NCI-H128 (cell line): ENCODE measurements around the gene DEFB112.

ENCODE experiments used
- DNase-seq: peaks from one replicate; lab custom pipeline; 2025; ENCODE audit not compliant: unreplicated experiment; lab: John Stamatoyannopoulos, UW

DEFB112 gene

DNA sequence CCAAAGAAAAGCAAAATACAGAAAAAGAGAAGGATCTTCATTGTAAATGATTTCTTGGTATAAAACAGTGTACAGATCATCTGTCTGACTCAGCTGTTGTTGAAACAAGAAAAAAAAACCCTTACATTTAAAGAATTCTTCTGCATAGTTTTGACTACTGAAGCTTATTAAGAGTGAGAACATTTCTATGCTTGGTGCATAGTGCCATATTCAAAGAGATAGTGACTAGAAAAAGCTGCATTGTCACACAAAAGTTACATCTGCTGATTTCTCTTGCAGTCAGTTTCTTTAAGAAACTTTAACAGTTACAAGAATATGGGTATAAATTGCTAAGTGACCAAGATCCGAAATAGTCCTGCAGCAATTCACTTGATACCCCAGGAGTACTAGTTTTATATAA is at the start of gene DEFB112:
Gene DEFB112 (minus strand): TSS at position 101 of the 400 bp plus-strand sequence. CDS start 60 bp downstream, at position 41.
- DNase-seq = no peak

DNA sequence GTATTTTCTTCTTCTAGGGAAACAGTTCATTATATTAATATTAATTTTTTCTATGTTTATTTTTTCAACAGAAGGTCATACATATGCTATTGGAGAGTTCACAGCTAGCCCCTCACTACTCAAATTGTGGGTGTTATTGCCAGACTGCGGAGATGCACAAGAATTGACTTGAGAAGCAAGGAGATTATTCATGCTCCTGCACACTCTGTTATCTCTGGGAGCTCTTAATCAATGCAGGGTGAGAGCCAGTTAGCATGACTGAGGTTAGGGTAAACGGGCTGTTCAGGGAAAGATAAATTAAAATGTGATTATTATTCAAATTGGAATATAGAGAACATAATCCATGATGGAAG is 48.9 kb upstream of the DEFB112 start:
- DNase-seq = no peak

DNA sequence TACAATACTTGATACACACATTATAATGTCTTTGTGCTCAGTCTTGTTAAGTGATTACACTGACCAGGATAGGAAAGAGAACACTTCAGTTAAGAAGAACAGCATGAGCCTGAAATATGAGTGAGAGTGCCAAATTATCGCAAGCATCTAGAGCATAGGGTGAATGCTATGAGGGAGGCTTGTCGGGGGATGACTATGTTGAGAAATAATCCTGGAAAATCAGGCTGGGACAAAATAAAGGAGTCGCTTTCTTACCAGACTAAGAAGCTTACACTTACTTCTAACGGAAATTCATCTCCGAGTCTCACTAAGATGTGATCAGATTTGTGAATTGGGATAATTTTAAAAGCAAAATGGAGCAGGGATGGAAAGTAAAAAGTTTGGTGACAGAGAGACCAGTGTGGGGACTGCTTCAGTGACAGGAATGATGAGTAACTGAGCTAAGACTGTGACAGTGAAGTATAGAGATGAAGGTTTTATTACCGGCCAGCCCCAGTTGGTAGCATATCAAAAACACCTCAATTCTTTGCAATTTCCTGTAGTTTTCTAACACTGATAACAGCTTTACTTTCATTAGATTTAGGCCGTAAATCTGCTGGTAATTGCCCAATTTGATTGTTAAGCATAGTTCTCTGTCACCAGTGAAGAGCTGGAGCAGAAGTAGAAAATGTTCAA is 48.4 kb upstream of the DEFB112 start:
- DNase-seq = no peak

- no peak for DNase-seq
Measured at GRCh38 chr6:50096296-50096695, 46.6 kb upstream of the DEFB112 start.

DNA sequence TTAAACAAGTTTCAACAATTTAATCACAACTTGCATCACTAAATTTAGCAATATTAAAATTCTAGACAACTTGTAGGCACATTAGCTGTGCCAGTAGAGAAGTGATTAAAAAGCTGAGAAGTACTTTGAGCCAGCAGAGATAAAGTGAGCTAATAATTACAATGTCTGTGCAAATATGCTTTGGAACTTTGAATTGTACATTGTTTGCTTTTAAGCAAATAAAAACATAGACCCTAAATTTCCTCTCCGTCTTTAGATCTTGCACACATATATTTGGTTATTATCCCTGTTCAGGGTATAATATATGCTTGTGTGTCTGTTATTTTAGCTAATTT is 44.2 kb upstream of the DEFB112 start:
- no peak for DNase-seq

- no peak for DNase-seq
Measured at GRCh38 chr6:50093116-50093937, 43.6 kb upstream of the DEFB112 start.

DNA sequence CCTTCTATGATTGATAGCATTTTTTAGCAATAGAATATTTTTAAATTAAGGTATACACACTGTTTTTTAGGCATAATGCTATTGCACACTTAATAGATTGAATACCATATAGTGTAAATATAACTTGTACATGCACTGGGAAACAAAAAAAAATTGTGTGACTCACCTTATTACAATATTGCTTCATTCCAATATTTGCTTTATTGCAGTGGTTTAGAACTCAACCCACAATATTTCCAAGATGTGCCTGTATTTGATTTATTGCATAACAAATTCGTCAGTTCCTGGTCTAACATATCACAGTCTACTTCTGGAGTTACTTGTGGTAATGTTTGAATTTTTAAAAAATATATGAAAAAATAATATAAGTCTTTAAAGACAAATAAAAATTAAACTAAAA is 41.9 kb upstream of the DEFB112 start:
- no peak for DNase-seq

DNA sequence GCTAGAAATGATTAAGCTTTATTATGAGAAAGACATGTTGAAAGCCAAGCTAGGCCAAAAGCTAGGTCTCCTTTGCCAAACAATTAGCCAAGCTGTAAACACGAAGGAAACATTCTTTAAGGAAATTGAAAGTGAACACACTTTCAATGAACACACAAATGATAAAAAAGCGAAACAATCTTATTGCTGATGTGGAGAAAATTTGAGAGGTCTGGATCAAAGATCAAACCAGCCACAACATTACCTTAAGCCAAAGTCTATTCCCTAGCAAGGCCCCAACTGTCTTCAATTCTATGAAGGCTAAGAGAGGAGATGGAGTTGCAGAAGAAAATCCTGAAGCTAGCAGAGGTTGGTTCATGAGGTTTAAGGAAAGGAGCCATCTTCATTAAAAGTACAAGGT is 40.2 kb upstream of the DEFB112 start:
- no peak for DNase-seq

- DNase-seq = no peak
Measured at GRCh38 chr6:50087231-50087954, 37.7 kb upstream of the DEFB112 start.

DNA sequence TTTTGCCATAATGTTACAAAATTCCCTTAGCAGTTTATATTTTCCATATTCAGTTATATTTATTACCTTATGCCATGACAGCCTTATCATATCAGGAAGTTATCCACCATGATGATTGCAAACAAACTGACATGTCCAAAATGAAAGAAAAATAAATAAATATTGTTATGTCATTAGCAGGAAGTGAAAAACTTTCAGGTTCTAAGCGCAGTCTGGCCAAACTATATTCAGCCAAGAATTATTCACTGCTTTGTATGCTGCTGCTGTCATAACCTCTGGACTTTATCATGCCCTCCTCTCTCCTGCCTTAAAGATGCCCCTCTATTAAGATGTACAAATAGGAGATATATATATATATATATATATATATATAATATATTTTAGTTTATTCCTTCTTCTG is 27.7 kb upstream of the DEFB112 start:
- DNase-seq = no peak

GRCh38 chr6:50076431-50076830 is 26.7 kb upstream of the DEFB112 start:
- no peak for DNase-seq

DNA sequence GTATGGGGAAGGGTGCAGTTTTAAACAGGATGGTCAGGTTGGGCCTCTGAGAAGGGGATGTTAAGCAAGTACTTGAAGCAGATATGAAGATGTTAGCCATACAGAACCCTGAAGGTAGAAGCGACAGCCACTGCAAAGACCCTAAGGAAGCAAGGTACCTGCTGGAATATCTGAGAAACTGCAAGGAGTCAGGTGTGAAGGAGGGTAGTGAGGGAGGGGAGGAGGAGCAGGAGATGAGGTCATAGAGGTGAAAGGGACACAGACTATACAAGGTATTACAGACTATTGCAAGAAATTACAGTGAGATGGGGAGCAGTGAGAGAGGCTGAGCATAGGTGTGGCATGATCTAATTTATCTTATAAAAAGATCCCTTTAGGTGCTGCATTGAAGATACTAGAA is 22.2 kb upstream of the DEFB112 start:
- no peak for DNase-seq

GRCh38 chr6:50070101-50070500 is 20.4 kb upstream of the DEFB112 start:
- DNase-seq = no peak

- DNase-seq = no peak
Measured at GRCh38 chr6:50062051-50062450, 12.3 kb upstream of the DEFB112 start.

DNA sequence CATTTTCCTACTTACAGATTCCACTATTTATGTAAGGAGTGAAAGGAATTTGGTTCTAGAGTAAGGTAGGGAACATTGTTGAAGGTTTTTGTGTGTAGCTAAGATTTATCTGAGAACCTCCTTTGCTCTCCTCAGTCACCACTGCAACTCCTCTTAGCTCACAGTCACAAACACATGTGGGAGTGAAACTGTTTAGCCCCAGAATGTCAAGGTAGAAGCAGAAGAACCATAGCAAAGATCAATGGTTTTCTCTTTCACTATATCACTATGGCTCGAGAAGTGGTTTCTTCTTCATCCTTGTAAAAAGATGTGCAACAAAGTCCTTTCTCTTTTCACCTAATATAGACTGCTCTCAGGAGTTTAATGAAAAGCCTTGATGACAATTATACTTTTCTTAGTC is 6.5 kb upstream of the DEFB112 start:
- DNase-seq = no peak

DNA sequence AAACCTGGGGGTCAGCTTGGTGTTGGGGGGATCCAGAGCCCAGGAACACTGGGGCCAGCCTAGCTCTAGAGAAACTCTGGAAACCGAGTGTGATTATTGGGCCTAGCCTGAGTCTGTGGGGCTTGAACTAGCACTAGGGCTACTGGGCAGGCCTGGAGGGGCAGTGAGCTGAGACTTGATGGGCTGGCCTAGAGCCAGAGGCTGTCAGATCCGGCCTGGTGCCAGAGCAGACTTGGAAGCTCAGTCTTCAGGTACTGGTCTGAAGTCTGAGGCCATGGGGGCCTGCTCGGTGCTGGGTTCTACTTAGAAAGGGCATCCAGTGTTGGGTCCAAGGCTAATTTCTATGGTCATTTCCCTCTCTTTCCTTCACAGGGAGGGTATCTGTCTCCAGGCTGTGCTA is 2.7 kb downstream of the DEFB112 start:
- DNase-seq = no peak

DNA sequence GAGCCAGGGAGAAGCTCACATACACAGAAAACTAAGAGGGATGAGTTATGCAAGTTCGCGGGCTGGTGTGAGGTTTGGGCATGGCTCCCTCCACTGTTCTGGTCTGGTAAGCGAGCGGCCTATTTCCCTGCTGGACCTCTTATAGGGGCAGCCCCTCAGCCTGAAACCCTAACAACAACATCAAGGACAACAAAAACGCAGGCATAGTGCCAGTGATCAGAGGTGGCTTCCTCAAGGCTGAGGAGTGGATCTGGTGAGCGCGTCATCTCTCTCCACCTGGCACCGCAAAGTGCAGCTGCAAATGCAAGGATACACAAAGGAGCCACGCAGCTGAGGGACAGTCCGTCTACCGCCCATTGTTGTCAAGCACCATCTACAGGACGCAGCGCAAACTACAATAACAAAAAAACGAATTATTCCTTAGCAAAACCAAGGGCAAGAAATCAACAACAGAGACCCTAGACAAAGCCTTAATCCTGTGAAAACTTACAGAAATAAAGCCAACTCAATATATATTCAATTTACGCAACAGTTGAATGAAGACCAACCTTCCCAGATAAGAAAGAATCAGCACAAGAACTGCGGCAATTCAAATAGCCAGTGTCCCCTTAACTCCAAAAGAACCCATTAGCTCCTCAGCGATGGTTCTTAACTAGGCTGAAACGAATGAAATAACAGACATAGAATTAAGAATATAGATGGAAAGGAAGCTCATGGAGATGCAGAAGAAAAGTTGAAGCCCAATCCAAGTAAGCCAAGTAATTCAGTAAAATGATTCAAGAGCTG is 18.8 kb downstream of the DEFB112 start:
- no peak for DNase-seq

DNA sequence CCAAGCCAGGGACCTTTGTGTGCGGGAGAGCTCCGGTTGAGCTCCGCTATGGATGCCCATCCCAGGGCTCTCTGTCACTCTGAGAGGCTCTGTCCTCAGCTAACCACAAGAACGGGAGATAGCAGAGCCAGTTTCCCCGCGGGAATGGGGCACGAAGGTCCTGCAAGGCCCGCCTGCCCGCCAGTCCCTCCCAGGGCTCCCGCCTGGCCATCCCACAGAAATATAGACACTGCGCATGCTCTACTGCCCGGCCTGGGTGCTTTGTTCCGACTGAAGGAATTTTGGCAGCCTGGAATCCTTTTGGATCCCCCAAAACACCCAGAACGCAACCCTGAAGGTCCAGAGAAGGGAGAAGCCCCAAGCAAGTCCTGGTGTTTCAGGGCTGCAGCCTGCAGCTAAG is 19.4 kb downstream of the DEFB112 start:
- DNase-seq = no peak

DNA sequence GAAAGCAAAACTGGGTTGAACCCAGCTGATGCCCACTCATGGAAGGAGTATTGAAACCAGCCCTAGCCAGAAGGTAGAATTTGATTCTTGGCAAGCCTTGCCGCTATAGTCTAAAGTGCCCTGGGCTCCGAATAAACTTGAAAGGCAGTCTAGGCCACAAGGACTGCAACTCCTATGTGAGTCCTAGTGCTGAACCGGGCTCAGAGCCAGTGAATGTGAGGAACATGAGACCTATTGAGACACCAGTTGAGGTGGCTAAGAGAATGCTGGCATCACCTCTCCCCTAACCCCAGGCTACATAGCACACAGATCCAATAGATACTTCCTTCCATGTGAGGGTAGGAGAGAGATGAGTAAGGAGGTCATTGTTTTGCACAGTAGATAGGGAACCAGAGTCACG is 24.5 kb downstream of the DEFB112 start:
- DNase-seq = no peak

GRCh38 chr6:50021894-50022293 is 27.8 kb downstream of the DEFB112 start, which contains the start of gene DEFB110:
TSS of gene DEFB110 (minus strand) at chr6:50021994. CDS start at chr6:50021935, 59 bp downstream.
- no peak for DNase-seq

DNA sequence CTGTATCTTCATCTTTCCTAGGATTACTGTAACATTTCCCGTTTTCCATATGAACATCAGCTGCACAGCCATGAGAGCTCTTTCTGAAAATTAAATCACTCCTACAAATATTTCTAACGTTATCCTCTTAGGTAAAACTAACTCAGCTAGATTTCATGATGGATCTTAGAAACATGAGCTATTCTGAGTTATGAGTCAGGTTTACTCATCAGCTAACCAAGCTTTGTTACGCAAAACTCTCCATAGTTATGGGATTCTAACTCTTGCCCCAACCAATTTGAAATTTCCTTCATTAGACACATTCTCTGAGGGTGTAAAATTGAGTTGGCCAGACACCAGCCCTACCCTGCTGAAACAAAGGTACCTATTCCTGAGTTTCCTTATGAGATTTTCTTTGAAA is 41.9 kb downstream of the DEFB112 start:
- DNase-seq = no peak
